GM11168 (cell line): ENCODE data around the gene TBC1D23.
"Not testable (repeated sequence)": the region's sequence is repeated elsewhere in the genome, so short reads cannot be mapped to it uniquely, and the experiment has no call there.

Source experiments
- in situ Hi-C: fragments of 300-500 bp; cut with MboI; formaldehyde crosslinking; loops from one replicate; pipeline ENCODE4 v1.12.0; 2022; ENCODE audit warnings: low sequenced_read_pairs; ENCODE audit not compliant: unreplicated experiment

TBC1D23 gene

GRCh38 chr3:100260685-100261484 lies at the start of gene TBC1D23:
Gene TBC1D23, plus strand, starts transcription at chr3:100260992. Its CDS starts 27 bp downstream, at chr3:100261019.
- in situ Hi-C loops: no loop called here

GRCh38 chr3:100213891-100214573 lies 46.8 kb upstream of the TBC1D23 start:
- in situ Hi-C loops: no loop called here

GRCh38 chr3:100214574-100214964 lies 46.2 kb upstream of the TBC1D23 start:
- in situ Hi-C loops: no loop called here

- in situ Hi-C loops: no loop called here
Observed at GRCh38 chr3:100216713-100217112, 44.1 kb upstream of the TBC1D23 start.

- in situ Hi-C loops: no loop called here
Observed at GRCh38 chr3:100221159-100221558, 39.6 kb upstream of the TBC1D23 start.

- in situ Hi-C loops: no loop called here
Observed at GRCh38 chr3:100225193-100225592, 35.6 kb upstream of the TBC1D23 start.

- in situ Hi-C loops: no loop called here
Observed at GRCh38 chr3:100225883-100226282, 34.9 kb upstream of the TBC1D23 start.

- in situ Hi-C loops: no loop called here
Observed at GRCh38 chr3:100226712-100227429, 33.9 kb upstream of the TBC1D23 start.

- in situ Hi-C loops: no loop called here
Observed at GRCh38 chr3:100227511-100227921, 33.3 kb upstream of the TBC1D23 start.

- in situ Hi-C loops: no loop called here
Observed at GRCh38 chr3:100228247-100228646, 32.5 kb upstream of the TBC1D23 start.

- in situ Hi-C loops: not testable (repeated sequence)
Observed at GRCh38 chr3:100229188-100229587, 31.6 kb upstream of the TBC1D23 start.

- in situ Hi-C loops: no loop called here
Observed at GRCh38 chr3:100230710-100231109, 30.1 kb upstream of the TBC1D23 start.

GRCh38 chr3:100231668-100232067 lies 29.1 kb upstream of the TBC1D23 start:
- in situ Hi-C loops: no loop called here

GRCh38 chr3:100234364-100234763 lies 26.4 kb upstream of the TBC1D23 start:
- in situ Hi-C loops: no loop called here

GRCh38 chr3:100238599-100238998 lies 22.2 kb upstream of the TBC1D23 start:
- in situ Hi-C loops: no loop called here

GRCh38 chr3:100242471-100242870 lies 18.3 kb upstream of the TBC1D23 start:
- in situ Hi-C loops: not testable (repeated sequence)

GRCh38 chr3:100244264-100244663 lies 16.5 kb upstream of the TBC1D23 start:
- in situ Hi-C loops: no loop called here

GRCh38 chr3:100245136-100245535 lies 15.7 kb upstream of the TBC1D23 start:
- in situ Hi-C loops: no loop called here

GRCh38 chr3:100245927-100246326 lies 14.9 kb upstream of the TBC1D23 start:
- in situ Hi-C loops: no loop called here

GRCh38 chr3:100246999-100247398 lies 13.8 kb upstream of the TBC1D23 start:
- in situ Hi-C loops: no loop called here

GRCh38 chr3:100252001-100252400 lies 8.8 kb upstream of the TBC1D23 start:
- in situ Hi-C loops: loop anchor here (5.0 to 10.0 kb wide), 2 partner anchors 185 to 417 kb away; no protein-coding TSS in a partner anchor
